Activated T-helper 17 cell treated with anti-CD3 and anti-CD28 coated beads, Interleukin-2, amount 50 U/mL, for 72 hours (primary cell): ENCODE results near the gene ANGEL2. TPM values are rescaled to one million over a fixed set of nuclear protein-coding genes. Genes with fewer than 3 reads are reported as not detected.

Experiments used
- ATAC-seq: fragments of 150-1000 bp; cut with Tn5 transposase; replicated peaks from 2 replicates; pipeline ENCODE4 v1.10.0; 2021; ENCODE audit warnings: mild to moderate bottlenecking, moderate library complexity
- H3K27ac Mint-ChIP-seq: one replicate; pipeline ENCODE4 v1.8.0; 2022; ENCODE audit warnings: mixed read lengths
- H3K27me3 Mint-ChIP-seq: one replicate; pipeline ENCODE4 v1.8.0; 2022; ENCODE audit warnings: mixed read lengths
- H3K36me3 Mint-ChIP-seq: one replicate; pipeline ENCODE4 v1.8.0; 2022; ENCODE audit warnings: low read depth, mild to moderate bottlenecking, mixed read lengths
- H3K4me1 Mint-ChIP-seq: one replicate; pipeline ENCODE4 v1.8.0; 2022; ENCODE audit warnings: mixed read lengths
- H3K4me3 Mint-ChIP-seq: one replicate; pipeline ENCODE4 v1.8.0; 2022; ENCODE audit warnings: mild to moderate bottlenecking, mixed read lengths
- H3K9me3 Mint-ChIP-seq: one replicate; pipeline ENCODE4 v1.8.0; 2022; ENCODE audit warnings: mixed read lengths
- total RNA-seq, 2 donors: library from RNA; stranded (reverse); gene quantifications; one replicate each; pipeline ENCODE4 v1.2.3, GENCODE V29; 2022

ANGEL2 gene
- total RNA-seq, 2 donors from 2014 or later = 36.9 to 41.3 TPM

- no peaks in the 10 kb centered on the region for H3K27me3 Mint-ChIP-seq
- no peak overlapping the region for H3K4me3 Mint-ChIP-seq
- ATAC-seq = no peak
- no peaks in the 10 kb centered on the region for H3K9me3 Mint-ChIP-seq
- no peak overlapping the region for H3K27ac Mint-ChIP-seq
- H3K36me3 Mint-ChIP-seq = peaks cover 28% of the 10 kb centered on the region
- H3K4me1 Mint-ChIP-seq = no peaks in the 10 kb centered on the region
These were observed 27.9 kb downstream of the ANGEL2 start for GRCh38 chr1:212987702-212988322.

- Mint-ChIP-seq H3K9me3 (no peaks in the 10 kb centered on the region), H3K36me3 (peaks cover 18% of the 10 kb centered on the region), H3K4me3 (no peak overlapping the region), H3K27ac (no peak overlapping the region), H3K4me1 (peaks cover 5% of the 10 kb centered on the region), H3K27me3 (no peaks in the 10 kb centered on the region)
- ATAC-seq = no peak
These were observed 29.1 kb downstream of the ANGEL2 start for GRCh38 chr1:212986551-212986950.

- H3K27me3 Mint-ChIP-seq = no peaks in the 10 kb centered on the region
- H3K27ac Mint-ChIP-seq = no peak overlapping the region
- H3K36me3 Mint-ChIP-seq = peaks cover 1% of the 10 kb centered on the region
- ATAC-seq = no peak
- H3K4me3 Mint-ChIP-seq = no peak overlapping the region
- H3K9me3 Mint-ChIP-seq = no peaks in the 10 kb centered on the region
- H3K4me1 Mint-ChIP-seq = peaks cover 16% of the 10 kb centered on the region
These were observed 31.0 kb downstream of the ANGEL2 start for GRCh38 chr1:212984522-212985291.

- no peak for ATAC-seq
- H3K27me3 Mint-ChIP-seq = peaks cover 3% of the 10 kb centered on the region
These were observed 32.2 kb downstream of the ANGEL2 start for GRCh38 chr1:212983482-212983881.

GRCh38 chr1:212982430-212983152, 33.1 kb downstream of the ANGEL2 start:
- ATAC-seq = no peak
- Mint-ChIP-seq H3K36me3 (no peaks in the 10 kb centered on the region), H3K4me1 (peaks cover 29% of the 10 kb centered on the region), H3K27me3 (peaks cover 3% of the 10 kb centered on the region), H3K9me3 (no peaks in the 10 kb centered on the region), H3K27ac (no peak overlapping the region), H3K4me3 (no peak overlapping the region)

More at GRCh38 chr1:212983482-212983881, 32.2 kb downstream of the ANGEL2 start:
- Mint-ChIP-seq H3K9me3 (no peaks in the 10 kb centered on the region), H3K4me3 (no peak overlapping the region), H3K27ac (no peak overlapping the region), H3K4me1 (peaks cover 29% of the 10 kb centered on the region), H3K36me3 (no peaks in the 10 kb centered on the region)

GRCh38 chr1:212981571-212982328, 33.9 kb downstream of the ANGEL2 start:
- no peaks in the 10 kb centered on the region for H3K9me3 Mint-ChIP-seq
- peaks cover 7% of the 10 kb centered on the region for H3K27me3 Mint-ChIP-seq
- H3K4me3 Mint-ChIP-seq = no peak overlapping the region
- ATAC-seq = peak; percentile 10
- H3K27ac Mint-ChIP-seq = no peak overlapping the region
- H3K4me1 Mint-ChIP-seq = peaks cover 35% of the 10 kb centered on the region
- no peaks in the 10 kb centered on the region for H3K36me3 Mint-ChIP-seq

- peaks cover 35% of the 10 kb centered on the region for H3K4me1 Mint-ChIP-seq
- no peaks in the 10 kb centered on the region for H3K9me3 Mint-ChIP-seq
- no peak overlapping the region for H3K4me3 Mint-ChIP-seq
- H3K27me3 Mint-ChIP-seq = peaks cover 11% of the 10 kb centered on the region
- no peaks in the 10 kb centered on the region for H3K36me3 Mint-ChIP-seq
- no peak for ATAC-seq
- no peak overlapping the region for H3K27ac Mint-ChIP-seq
These were observed 34.6 kb downstream of the ANGEL2 start for GRCh38 chr1:212981025-212981495.

- peaks cover 35% of the 10 kb centered on the region for H3K4me1 Mint-ChIP-seq
- H3K27me3 Mint-ChIP-seq = peaks cover 15% of the 10 kb centered on the region
- H3K27ac Mint-ChIP-seq = peak overlapping the region; percentile 81
- H3K4me3 Mint-ChIP-seq = peak overlapping the region; percentile 65
- H3K9me3 Mint-ChIP-seq = no peaks in the 10 kb centered on the region
- ATAC-seq = peak; percentile 27
- no peaks in the 10 kb centered on the region for H3K36me3 Mint-ChIP-seq
These were observed 35.4 kb downstream of the ANGEL2 start for GRCh38 chr1:212980123-212980785.

- peak; percentile 87 for ATAC-seq
- no peaks in the 10 kb centered on the region for H3K9me3 Mint-ChIP-seq
- H3K4me1 Mint-ChIP-seq = peaks cover 35% of the 10 kb centered on the region
- no peaks in the 10 kb centered on the region for H3K36me3 Mint-ChIP-seq
- H3K4me3 Mint-ChIP-seq = peak overlapping the region; percentile 65
- peaks cover 15% of the 10 kb centered on the region for H3K27me3 Mint-ChIP-seq
- peak overlapping the region; percentile 81 for H3K27ac Mint-ChIP-seq
These were observed 36.1 kb downstream of the ANGEL2 start for GRCh38 chr1:212979340-212980122.

GRCh38 chr1:212977781-212978645, 37.7 kb downstream of the ANGEL2 start:
- peak; percentile 55 for ATAC-seq
- H3K27me3 Mint-ChIP-seq = peaks cover 20% of the 10 kb centered on the region
- peak overlapping the region; percentile 65 for H3K4me3 Mint-ChIP-seq
- no peaks in the 10 kb centered on the region for H3K9me3 Mint-ChIP-seq
- H3K27ac Mint-ChIP-seq = peak overlapping the region; percentile 81
- H3K36me3 Mint-ChIP-seq = no peaks in the 10 kb centered on the region
- H3K4me1 Mint-ChIP-seq = peaks cover 35% of the 10 kb centered on the region

- H3K27me3 Mint-ChIP-seq = peaks cover 23% of the 10 kb centered on the region
- peak overlapping the region; percentile 56 for H3K27ac Mint-ChIP-seq
- no peak overlapping the region for H3K4me3 Mint-ChIP-seq
- no peaks in the 10 kb centered on the region for H3K36me3 Mint-ChIP-seq
- H3K4me1 Mint-ChIP-seq = peaks cover 31% of the 10 kb centered on the region
- no peak for ATAC-seq
- H3K9me3 Mint-ChIP-seq = no peaks in the 10 kb centered on the region
These were observed 39.1 kb downstream of the ANGEL2 start for GRCh38 chr1:212976586-212976985.

GRCh38 chr1:212975111-212975918, 40.4 kb downstream of the ANGEL2 start:
- H3K4me1 Mint-ChIP-seq = peaks cover 25% of the 10 kb centered on the region
- H3K36me3 Mint-ChIP-seq = no peaks in the 10 kb centered on the region
- ATAC-seq = no peak
- H3K27ac Mint-ChIP-seq = no peak overlapping the region
- H3K27me3 Mint-ChIP-seq = peaks cover 23% of the 10 kb centered on the region
- H3K9me3 Mint-ChIP-seq = no peaks in the 10 kb centered on the region
- no peak overlapping the region for H3K4me3 Mint-ChIP-seq
